Measurements from ENCODE around the gene EIF1AD. TPM values are rescaled to one million over a fixed set of nuclear protein-coding genes. Genes with fewer than 3 reads are reported as not detected.
"Not testable (repeated sequence)": the region's sequence is repeated elsewhere in the genome, so short reads cannot be mapped to it uniquely, and the experiment has no call there.

EIF1AD gene
- total RNA-seq, 1 donor from 2014 or later: 42.8 TPM

DNA sequence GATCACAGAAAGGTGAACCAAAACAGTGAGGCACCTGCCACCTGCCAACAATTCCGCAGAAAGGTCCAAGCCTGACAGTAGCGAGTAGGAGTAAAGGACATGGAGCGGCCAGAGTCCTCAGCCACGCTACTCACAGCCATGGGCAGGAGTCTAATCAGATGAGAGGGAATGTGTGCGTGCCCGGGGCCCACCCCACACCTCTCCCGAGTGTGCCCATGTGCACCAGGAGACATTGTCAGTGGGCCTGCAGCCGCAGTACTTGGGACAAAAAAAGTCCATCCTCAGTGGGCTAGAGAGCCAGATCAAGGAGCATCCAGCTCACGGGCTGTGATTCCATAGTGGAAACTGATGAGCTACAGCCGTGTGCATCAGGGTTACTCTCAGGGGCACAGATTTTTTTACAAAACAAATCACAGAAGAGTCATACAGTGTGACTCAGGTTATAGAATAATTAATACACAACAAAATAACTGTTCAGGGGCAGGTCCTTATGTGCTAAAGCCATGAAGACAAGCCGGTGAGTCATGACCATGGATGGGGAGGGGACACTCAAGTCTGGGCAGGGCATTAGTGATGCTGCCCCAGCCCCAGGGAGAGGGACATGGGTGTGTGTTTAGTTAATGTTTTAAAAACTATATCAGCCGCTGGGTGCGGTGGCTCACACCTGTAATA lies 28.4 kb downstream of the EIF1AD start:
- DNase-seq (ENCODE audit: extremely low read depth, low read depth, low spot score): no peak

DNA sequence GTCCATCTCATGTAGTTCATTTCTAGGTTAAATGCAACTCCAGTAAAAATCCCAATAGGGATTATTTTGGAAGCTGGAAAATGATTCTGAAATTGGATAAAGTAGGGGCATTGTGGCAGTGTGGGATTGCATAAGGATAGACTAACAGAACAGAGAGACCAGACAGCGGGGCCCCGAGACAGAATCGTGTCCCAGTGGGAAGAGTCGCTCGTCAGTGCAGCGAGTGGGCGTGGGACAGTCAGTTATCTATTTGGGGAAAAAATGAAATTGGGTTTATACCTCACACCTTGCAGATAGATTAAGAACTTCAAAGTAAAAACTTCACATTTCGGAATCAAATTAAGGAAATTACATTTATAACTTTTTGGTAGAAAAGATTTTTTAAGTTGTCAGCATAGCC lies 29.8 kb downstream of the EIF1AD start:
- no peak for DNase-seq (ENCODE audit: extremely low read depth, low read depth, low spot score)

DNA sequence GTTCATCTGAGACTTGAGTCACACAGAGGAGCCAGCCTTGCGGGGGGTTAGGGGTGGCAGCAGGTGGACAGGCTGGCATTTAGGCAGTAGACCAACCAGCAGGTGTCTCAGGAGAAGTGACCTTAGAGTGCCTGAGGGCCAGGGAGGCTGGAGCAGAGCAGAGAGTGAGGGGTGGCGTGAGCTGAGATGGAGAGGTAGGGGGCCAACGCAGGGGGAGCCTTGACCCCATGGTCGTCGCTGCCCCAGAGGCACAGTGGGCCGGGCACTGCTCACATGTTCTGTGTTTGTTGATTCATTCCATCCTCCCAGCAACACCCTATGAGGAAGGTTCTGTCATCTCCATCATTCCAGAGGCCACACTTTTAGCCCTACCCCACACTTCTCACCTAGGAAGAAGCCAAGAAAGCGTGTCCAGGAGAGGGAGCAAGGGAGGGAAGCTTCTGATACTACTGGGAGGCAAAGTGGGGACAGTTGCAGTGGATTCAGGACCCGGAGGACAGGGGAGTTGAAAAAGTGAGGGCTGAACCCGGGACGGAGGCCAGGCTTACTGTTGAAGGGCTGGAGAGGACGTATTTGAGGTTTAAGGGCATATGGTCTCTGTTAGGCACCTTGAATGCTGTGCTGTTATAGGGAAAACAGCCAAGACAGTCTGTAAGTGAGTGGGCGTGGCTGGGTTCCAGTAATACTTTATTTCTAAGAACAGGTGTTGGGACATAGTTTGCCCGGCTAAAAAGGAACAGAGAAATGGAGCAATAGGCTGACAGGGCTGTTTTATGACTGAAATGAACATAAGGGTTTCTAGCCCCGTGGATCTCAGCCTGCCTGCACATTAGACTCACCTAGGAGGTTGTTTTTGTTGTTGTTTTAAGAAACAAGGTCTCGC lies 33.1 kb downstream of the EIF1AD start:
- no peak for DNase-seq (ENCODE audit: extremely low read depth, low read depth, low spot score)

DNA sequence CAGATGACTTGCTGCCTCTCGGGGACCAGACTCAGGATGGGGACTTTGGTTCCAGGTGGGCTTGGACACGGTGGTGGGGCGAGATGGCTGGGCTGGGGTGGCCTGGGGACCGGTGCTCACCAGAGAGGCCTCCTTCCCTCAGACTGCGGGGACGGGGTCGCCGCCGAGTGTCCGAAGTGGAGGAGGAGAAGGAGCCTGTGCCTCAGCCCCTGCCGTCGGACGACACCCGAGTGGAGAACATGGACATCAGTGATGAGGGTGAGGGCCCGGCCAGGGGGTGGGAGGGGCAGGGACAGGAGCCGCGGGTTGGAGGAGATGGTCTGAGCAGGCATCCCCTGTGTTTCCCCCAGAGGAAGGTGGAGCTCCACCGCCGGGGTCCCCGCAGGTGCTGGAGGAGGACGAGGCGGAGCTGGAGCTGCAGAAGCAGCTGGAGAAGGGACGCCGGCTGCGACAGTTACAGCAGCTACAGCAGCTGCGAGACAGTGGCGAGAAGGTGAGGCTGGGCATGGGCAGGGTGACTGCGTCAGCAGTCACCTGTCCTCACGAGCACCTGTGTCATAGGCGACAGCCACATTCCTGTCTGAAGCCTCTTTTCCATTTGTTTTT lies 34.5 kb downstream of the EIF1AD start:
- no peak for DNase-seq (ENCODE audit: extremely low read depth, low read depth, low spot score)

DNA sequence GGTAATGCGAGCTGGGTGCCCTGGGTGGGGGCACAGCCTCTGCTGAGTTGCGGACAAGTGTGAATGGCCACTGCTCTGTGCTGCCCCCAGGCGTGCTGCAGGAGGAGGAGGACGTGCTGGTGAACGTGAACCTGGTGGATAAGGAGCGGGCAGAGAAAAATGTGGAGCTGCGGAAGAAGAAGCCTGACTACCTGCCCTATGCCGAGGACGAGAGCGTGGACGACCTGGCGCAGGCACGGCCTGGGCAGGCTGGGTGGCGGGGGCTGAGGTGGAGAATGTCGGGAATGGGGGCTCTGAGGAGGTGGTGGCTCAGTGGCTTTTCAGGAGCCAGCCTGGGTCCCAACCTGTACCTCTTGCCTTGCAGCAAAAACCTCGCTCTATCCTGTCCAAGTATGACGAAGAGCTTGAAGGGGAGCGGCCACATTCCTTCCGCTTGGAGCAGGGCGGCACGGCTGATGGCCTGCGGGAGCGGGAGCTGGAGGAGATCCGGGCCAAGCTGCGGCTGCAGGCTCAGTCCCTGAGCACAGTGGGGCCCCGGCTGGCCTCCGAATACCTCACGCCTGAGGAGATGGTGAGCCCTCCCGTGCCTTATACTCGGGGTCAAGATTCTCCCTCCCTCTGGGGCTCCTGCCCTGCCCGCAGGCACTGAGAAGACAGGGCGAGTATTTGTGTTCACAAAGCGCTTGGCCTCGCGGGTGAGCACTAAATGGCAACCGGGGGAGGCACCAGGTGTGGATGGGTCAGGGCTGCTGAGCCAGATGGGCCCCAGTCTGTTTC lies 35.8 kb downstream of the EIF1AD start:
- no peak for DNase-seq (ENCODE audit: extremely low read depth, low read depth, low spot score)

DNA sequence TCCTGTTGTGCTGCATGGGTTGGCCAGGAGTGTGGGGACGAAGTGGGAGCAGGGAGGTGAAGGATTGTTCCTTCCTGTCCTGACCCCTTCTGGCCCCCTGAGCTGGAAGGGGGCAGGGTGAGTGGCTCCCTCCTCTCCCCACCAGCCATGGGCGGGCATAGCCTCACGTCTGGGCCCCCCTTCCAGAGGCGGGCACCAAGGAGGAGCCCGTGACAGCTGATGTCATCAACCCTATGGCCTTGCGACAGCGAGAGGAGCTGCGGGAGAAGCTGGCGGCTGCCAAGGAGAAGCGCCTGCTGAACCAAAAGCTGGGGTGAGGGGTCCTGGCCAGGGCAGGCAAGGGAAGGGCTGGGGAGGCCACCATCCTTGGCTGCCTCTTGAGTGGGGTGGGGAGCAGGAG lies 37.1 kb downstream of the EIF1AD start:
- DNase-seq (ENCODE audit: extremely low read depth, low read depth, low spot score): no peak

DNA sequence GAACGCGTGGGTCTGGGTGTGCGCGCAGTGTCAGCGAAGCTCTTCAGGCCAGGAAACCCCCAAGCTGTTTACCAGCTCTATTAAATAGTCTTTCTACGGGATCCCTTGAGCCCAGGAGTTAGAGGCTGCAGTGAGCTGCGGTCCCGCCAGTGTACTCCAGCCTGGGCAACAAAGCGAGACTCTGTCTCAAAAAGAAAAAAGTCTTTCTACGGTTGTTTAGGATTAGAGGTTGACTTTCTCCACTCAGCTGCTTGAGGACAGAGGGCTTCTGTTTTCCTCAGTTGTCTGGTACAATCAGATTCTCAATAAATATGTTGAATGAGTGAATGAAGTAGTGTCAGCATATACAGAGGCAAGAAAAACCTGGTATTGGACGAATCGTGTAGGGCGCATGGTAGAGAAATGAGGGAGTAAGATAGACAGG lies 39.8 kb downstream of the EIF1AD start:
- no peak for DNase-seq (ENCODE audit: extremely low read depth, low read depth, low spot score)

DNA sequence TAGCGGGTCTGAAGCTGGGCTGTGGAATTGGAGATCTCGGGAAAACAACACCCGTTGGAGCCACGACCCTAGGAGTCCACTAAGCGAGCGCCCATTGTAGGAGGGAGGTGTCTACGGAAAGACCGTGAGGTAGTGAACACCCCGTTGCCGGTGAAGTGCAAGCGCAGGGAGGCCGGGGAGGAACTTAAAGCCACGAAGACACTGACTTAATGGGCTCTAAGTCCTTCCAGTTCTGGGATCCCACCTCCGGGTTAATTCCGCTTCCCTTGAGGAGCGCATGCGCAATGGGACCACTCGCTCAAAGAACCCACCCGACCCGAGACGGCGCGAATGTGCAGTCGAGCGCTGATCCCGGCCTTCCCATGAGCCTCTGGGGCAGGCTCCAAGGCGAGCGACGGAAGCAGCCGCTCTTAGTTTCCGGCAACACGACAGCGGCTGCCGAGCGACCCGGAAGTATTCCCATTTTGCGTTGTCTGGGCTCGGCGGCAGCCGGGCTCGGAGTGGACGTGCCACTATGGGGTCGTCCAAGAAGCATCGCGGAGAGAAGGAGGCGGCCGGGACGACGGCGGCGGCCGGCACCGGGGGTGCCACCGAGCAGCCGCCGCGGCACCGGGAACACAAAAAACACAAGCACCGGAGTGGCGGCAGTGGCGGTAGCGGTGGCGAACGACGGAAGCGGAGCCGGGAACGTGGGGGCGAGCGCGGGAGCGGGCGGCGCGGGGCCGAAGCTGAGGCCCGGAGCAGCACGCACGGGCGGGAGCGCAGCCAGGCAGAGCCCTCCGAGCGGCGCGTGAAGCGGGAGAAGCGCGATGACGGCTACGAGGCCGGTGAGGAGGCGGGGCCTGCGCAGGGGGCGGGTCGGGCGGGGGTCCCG lies 40.5 kb downstream of the EIF1AD start, which contains the start of gene SART1:
SART1 (plus strand) TSS at position 468 of the 874 bp plus-strand sequence; CDS start at position 515, 47 bp downstream.
- DNase-seq (ENCODE audit: extremely low read depth, low read depth, low spot score): peak; percentile 86

DNA sequence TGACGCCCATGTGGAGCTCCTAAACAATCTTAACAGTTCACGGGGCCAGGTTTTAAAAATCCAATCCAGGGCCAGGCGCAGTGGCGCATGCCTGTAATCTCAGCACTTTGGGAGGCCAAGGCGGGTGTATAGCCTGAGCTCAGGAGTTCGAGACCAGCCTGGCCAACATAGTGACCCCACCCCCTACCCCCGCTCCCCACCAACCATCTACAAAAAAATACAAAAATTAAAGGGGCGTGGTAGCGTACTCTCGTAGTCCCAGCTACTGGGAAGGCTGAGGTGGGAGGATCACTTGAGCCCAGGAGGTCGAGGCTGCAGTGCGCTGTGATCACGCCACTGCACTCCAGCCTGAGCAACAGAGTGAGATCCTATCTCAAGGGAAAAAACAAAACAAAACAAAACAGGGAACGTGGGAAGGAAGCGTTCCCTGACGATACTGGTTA lies 41.1 kb downstream of the EIF1AD start:
- no peak for DNase-seq (ENCODE audit: extremely low read depth, low read depth, low spot score)

DNA sequence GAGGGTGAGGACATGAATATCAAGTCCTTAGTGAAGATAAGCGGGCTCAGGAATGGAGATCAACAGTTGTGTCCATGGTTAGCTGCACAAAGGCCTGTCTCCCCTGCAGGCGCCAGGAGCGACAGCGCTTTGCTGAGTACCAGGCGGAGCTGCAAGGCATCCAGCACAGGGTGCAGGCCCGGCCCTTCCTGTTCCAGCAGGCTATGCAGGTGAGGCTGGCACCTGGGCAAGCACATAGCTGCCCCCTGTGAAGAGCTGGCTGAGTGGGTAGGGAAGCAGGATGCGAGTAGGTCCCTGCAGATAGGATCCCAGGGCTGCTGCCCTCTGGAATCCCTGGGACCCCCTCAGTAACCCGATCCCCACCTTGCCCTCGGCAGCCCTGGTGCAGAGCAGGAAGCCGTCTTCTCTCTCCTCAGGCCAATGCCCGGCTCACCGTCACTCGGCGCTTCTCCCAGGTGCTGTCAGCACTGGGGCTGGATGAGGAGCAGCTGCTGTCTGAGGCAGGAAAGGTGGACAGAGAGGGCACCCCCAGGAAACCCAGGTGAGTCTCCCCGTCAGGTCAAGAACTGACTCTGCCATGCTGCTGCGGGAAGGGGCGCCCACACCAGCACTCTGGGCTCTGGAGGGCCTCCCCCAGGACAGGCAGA lies 43.1 kb downstream of the EIF1AD start:
- no peak for DNase-seq (ENCODE audit: extremely low read depth, low read depth, low spot score)

DNA sequence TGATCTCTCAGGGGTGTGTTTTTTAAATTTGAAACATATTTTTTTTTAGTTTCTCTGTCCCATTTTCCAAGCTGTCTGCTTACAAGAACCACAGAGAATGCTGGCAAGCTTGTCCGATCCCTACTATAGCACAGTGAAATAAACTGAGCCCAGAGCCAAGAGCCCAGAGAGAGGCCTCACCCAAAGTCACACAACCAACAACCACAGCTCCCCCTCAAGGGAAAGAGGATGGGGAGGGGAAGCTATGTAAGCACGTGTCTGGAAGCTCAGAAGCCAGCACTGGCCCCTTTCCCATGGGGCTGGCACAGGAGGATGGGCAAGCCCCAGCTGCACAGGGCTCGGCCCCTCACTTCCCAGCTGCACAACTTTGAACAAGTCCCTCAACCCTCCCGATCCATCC lies 43.7 kb downstream of the EIF1AD start:
- DNase-seq (ENCODE audit: extremely low read depth, low read depth, low spot score): no peak

DNA sequence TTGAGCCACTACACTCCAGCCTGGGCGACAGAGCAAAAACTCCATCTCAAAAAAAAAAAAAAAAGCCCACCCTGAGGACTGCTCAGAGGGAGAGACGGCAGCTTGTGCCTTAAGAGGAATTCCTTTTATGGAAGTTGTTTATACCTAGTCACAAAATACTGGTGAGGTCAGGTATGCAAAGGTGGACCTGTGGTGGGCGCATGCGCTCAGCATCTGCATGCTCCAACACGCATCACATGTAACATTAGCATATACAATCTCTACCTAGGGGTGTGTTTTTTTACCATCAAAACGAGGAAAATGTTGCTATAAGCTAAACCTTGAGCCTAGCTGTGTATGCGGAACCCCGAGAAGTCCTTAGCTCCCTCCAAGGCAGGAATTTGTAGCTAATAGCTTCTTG lies 47.2 kb downstream of the EIF1AD start:
- no peak for DNase-seq (ENCODE audit: extremely low read depth, low read depth, low spot score)

DNA sequence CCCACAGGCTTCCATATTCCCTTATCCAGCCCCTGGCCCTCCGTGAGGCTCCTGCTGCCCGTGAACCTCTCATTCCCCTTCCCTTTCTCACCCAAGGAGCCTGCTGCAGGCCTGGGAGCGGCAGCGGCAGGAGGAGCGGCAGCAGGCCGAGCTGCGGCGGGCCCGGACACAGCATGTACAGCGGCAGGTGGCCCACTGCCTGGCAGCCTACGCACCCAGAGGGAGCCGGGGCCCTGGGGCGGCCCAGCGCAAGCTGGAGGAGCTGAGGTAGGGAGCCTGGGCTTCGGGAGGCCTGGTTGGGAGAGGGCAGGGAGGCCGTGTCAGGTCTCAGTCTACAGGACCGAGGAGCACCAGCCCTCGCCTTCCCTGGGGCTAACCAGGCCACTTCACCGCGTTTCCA lies 48.5 kb downstream of the EIF1AD start:
- no peak for DNase-seq (ENCODE audit: extremely low read depth, low read depth, low spot score)

DNA sequence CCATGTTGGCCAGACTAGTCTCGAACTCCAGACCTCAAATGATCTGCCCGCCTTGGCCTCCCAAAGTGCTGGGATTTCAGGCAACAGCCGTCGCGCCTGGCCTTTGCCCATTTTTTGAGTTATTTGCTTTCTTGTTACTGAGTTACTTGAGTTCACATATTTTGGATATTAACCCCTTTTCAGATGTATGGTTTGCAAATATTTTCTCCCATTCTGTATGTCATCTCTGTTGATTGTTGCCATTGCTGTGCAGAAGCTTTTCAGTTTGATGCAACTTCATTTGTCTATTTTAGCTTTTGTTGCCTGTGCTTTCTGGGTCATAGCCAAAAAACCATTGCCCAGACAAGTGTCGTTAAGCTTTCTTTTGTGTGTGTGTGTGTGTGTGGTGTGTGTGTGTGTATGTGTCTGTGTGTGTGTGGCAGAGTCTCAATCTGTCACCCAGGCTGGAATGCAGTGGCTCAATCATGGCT lies 49.9 kb downstream of the EIF1AD start:
- no peak for DNase-seq (ENCODE audit: extremely low read depth, low read depth, low spot score)

DNA sequence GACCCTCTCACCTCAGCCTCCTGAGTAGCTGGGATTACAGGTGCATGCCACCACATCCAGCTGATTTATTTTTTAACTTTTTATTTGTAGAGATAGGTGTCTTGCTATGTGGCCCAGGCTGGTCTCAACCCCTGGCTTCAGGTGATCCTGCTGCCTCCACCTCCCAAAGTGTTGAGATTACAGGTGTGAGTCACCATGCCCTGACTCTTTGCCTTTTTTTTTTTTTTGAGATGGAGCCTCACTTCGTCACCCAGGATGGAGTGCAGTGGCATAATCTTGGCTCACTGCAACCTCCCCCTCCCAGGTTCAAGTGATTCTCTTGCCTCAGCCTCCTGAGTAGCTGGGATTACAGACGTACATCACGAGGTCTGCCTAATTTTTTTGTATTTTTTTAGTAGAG lies 50.3 kb downstream of the EIF1AD start:
- DNase-seq (ENCODE audit: extremely low read depth, low read depth, low spot score): not testable (repeated sequence)

DNA sequence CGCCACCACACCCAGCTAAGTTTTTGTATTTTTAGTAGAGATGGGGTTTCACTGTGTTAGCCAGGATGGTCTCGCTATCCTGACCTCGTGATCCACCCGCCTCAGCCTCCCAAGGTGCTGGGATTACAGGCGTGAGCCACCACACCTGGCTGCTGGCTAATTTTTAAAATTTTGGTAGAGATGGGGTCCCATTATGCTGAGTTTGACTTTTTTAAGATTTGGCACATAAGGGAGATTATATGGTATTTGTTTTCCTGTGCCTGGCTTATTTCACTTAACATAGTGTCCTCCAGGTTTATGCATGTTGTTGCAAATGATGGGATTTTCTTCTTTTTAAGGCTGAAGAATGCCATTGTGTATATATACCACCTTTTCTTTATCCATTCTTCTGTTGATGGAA lies 51.2 kb downstream of the EIF1AD start:
- DNase-seq (ENCODE audit: extremely low read depth, low read depth, low spot score): not testable (repeated sequence)

DNA sequence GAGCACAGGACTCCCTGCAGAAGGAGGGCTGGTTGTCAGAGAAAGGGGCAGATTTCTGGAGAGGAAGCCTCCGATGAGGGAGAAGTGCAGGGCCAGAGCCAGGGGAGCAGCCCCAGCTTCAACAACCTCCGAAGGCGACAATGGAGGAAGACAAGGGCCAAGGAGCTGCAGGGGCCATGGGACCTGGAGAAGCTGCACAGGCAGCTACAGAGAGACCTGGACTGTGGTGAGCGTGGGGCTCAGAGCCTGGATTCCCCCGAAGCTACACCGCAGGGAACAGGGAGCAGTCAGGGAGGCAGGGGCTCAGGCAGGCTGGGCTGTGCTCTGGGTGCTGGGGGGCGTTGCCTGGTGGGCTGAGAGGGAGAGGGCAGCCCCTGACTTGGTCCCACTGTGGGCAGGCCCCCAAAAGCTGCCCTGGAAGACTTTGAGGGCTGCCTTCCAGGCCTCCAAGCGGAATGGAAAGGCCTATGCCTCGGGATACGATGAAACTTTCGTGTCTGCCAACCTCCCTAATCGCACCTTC lies 54.3 kb downstream of the EIF1AD start:
- DNase-seq (ENCODE audit: extremely low read depth, low read depth, low spot score): no peak

DNA sequence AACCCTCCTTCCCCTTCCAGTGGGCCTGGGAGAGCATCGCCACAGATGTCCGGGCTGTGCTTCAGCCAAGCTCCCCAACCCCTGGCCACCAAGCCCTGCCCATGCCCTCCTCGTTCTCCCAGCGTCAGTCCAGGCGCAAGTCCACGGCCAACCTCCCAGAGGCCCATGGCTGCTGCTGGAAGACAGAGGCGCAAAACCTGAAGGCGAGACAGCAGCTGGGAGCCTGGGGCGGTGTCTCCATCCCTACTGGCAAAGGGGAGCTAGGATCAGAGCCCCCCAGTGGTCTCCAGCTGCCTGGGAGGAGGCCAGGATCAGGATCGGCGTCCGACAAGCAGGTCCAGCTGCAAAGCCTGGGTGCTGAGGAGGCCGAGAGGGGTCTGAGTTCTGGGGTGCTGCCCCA lies 54.8 kb downstream of the EIF1AD start:
- DNase-seq (ENCODE audit: extremely low read depth, low read depth, low spot score): no peak

DNA sequence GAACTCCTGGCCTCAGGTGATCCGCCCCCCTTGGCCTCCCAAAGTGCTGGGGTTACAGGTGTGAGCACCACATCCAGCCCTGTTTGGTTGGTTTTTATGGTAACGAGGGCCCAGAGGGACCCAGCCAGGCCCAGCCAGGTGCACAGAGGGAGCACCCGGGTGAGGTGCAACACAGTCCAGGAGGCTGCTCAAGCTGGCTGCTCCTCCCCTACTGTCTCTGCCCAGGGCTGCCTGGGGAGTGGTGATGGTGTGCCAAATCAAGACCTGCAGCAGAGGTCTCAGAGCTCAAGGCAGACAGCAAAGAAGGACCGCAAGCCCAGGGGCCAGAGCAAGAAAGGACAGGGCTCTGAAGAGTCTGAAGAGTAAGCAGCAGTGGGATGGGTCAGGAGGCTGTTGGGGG lies 55.3 kb downstream of the EIF1AD start:
- no peak for DNase-seq (ENCODE audit: extremely low read depth, low read depth, low spot score)

Data from glomerular endothelial cell (primary cell).